HG03432 (cell line): Measurements from ENCODE around the gene MAP2K6.
"Not testable (repeated sequence)": the region's sequence is repeated elsewhere in the genome, so short reads cannot be mapped to it uniquely, and the experiment has no call there.

Experiments
- ATAC-seq: cut with Tn5 transposase; IDR thresholded peaks from one replicate; pipeline ENCODE4 v1.9.1; 2021; ENCODE audit warnings: mild to moderate bottlenecking, moderate library complexity; ENCODE audit not compliant: unreplicated experiment

Gene MAP2K6

GRCh38 chr17:69454051-69454450 is 39.6 kb downstream of the MAP2K6 start:
- ATAC-seq, result no peak

- no peak for ATAC-seq
These were observed 40.5 kb downstream of the MAP2K6 start for GRCh38 chr17:69455040-69455439.

GRCh38 chr17:69457603-69458002 is 43.1 kb downstream of the MAP2K6 start:
- ATAC-seq, result no peak

GRCh38 chr17:69460963-69461922 is 46.7 kb downstream of the MAP2K6 start:
- no peak for ATAC-seq

GRCh38 chr17:69461951-69462369 is 47.5 kb downstream of the MAP2K6 start:
- no peak for ATAC-seq

- no peak for ATAC-seq
These were observed 48.4 kb downstream of the MAP2K6 start for GRCh38 chr17:69462882-69463281.

- no peak for ATAC-seq
These were observed 52.0 kb downstream of the MAP2K6 start for GRCh38 chr17:69466451-69466850.

- no peak for ATAC-seq
These were observed 52.6 kb downstream of the MAP2K6 start for GRCh38 chr17:69466905-69467667.

GRCh38 chr17:69468207-69468606 is 53.7 kb downstream of the MAP2K6 start:
- no peak for ATAC-seq

GRCh38 chr17:69470702-69471101 is 56.2 kb downstream of the MAP2K6 start:
- ATAC-seq, result no peak

- ATAC-seq, result no peak
These were observed 56.9 kb downstream of the MAP2K6 start for GRCh38 chr17:69471406-69471805.

GRCh38 chr17:69473841-69474831 is 59.6 kb downstream of the MAP2K6 start:
- ATAC-seq, result no peak

GRCh38 chr17:69477204-69477902 is 62.9 kb downstream of the MAP2K6 start:
- ATAC-seq, result no peak

GRCh38 chr17:69477903-69478266 is 63.4 kb downstream of the MAP2K6 start:
- ATAC-seq, result no peak

GRCh38 chr17:69478916-69479315 is 64.4 kb downstream of the MAP2K6 start:
- ATAC-seq, result no peak

GRCh38 chr17:69479756-69480155 is 65.3 kb downstream of the MAP2K6 start:
- not testable (repeated sequence) for ATAC-seq

- no peak for ATAC-seq
These were observed 65.7 kb downstream of the MAP2K6 start for GRCh38 chr17:69480245-69480644.

GRCh38 chr17:69485251-69485661 is 70.8 kb downstream of the MAP2K6 start:
- ATAC-seq, result no peak

GRCh38 chr17:69485901-69486643 is 71.6 kb downstream of the MAP2K6 start:
- no peak for ATAC-seq
